ENCODE data around the gene TRIM67.

- TF ChIP-seq EZH2 (IDR thresholded peaks at IDR 0.05; ENCODE audit: insufficient read depth, poor library complexity, severe bottlenecking) (no peak), EZH2phosphoT487 (IDR thresholded peaks at IDR 0.05; ENCODE audit: insufficient read depth, low read depth) (no peak)
Observed at GRCh38 chr1:231264642-231265041, 102.8 kb downstream of the TRIM67 start.
